WERI-Rb-1 (cell line): ENCODE measurements around the gene CEACAM6.

Source experiments
- DNase-seq: peaks from one replicate; pipeline ENCODE4 v3.0.0-alpha.2; 2020
- H3K27ac ChIP-seq: fragments of 250-450 bp; sonication (Bioruptor Pico); 2 replicates; pipeline ENCODE4 v1.5.1; 2020; ENCODE audit warnings: mild to moderate bottlenecking, moderate library complexity
- H3K27me3 ChIP-seq: fragments of 250-450 bp; sonication (Bioruptor Pico); 2 replicates; pipeline ENCODE4 v1.5.1; 2021; ENCODE audit warnings: mild to moderate bottlenecking, low read depth, moderate library complexity; ENCODE audit not compliant: insufficient read depth, severe bottlenecking
- H3K36me3 ChIP-seq: fragments of 250-450 bp; sonication (Bioruptor Pico); 2 replicates; pipeline ENCODE4 v1.5.1; 2020; ENCODE audit warnings: mild to moderate bottlenecking, moderate library complexity
- H3K4me3 ChIP-seq: 2 replicates; pipeline ENCODE4 v1.5.1; 2011; ENCODE audit warnings: low read depth, mild to moderate bottlenecking, control low read depth, low read length
- H3K9me3 ChIP-seq: fragments of 250-450 bp; sonication (Bioruptor Pico); 2 replicates; pipeline ENCODE4 v1.5.1; 2021; ENCODE audit warnings: mild to moderate bottlenecking, moderate library complexity; ENCODE audit not compliant: severe bottlenecking
- TF ChIP-seq, protein P1 (sequence below): IDR thresholded peaks from 2 replicates; pipeline ENCODE4 v1.5.1; 2011; ENCODE audit warnings: low read depth, mild to moderate bottlenecking, control low read depth, inconsistent platforms, low read length

CEACAM6 gene

DNA sequence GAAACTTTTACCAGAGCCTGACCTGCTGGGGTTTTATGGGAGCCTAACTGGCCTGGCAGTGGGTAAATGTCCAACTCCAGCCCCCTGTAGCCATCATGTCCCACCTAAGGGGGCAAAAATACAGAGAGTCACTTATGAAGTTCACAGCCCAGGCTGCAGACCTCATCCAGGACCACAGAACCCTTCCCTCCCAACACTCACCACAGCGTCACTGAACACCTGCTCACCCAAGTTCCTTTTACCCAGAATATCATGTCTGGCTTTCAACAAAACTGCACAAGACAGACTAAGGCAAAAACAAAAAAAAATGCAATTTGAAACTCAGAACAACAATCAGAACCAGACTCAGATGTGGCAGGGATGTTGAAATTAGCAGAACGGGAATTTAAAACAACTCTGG lies 47.4 kb downstream of the CEACAM6 start:
- TF ChIP-seq, protein P1, sequence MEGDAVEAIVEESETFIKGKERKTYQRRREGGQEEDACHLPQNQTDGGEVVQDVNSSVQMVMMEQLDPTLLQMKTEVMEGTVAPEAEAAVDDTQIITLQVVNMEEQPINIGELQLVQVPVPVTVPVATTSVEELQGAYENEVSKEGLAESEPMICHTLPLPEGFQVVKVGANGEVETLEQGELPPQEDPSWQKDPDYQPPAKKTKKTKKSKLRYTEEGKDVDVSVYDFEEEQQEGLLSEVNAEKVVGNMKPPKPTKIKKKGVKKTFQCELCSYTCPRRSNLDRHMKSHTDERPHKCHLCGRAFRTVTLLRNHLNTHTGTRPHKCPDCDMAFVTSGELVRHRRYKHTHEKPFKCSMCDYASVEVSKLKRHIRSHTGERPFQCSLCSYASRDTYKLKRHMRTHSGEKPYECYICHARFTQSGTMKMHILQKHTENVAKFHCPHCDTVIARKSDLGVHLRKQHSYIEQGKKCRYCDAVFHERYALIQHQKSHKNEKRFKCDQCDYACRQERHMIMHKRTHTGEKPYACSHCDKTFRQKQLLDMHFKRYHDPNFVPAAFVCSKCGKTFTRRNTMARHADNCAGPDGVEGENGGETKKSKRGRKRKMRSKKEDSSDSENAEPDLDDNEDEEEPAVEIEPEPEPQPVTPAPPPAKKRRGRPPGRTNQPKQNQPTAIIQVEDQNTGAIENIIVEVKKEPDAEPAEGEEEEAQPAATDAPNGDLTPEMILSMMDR = no peak
- Histone ChIP-seq H3K27ac (no peak overlapping the region), H3K36me3 (no peaks in the 10 kb centered on the region), H3K27me3 (no peaks in the 10 kb centered on the region), H3K4me3 (no peak overlapping the region), H3K9me3 (peaks cover 3% of the 10 kb centered on the region)
- DNase-seq = no peak

DNA sequence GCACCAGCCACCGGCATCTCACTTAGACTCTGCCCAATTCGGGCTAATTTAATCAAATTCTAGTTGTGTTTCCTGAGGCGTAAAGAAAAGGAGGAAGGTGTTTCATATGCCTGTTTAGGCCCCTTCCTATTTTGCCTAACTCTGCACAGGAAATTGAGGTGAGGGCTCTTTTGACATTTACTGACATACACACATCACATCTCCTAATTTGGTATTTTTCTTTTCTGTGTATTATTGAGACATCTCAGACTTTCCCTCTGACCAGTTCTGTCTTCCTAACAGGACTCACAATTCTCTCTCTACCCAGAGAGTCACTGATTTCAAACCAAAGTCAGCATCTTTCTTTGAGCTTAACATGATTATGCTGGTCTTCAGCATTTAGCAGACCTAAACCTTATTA lies 49.0 kb downstream of the CEACAM6 start:
- Histone ChIP-seq H3K27me3 (no peaks in the 10 kb centered on the region), H3K9me3 (peaks cover 3% of the 10 kb centered on the region), H3K27ac (no peak overlapping the region), H3K4me3 (no peak overlapping the region), H3K36me3 (no peaks in the 10 kb centered on the region)
- TF ChIP-seq, protein P1 = no peak
- no peak for DNase-seq

DNA sequence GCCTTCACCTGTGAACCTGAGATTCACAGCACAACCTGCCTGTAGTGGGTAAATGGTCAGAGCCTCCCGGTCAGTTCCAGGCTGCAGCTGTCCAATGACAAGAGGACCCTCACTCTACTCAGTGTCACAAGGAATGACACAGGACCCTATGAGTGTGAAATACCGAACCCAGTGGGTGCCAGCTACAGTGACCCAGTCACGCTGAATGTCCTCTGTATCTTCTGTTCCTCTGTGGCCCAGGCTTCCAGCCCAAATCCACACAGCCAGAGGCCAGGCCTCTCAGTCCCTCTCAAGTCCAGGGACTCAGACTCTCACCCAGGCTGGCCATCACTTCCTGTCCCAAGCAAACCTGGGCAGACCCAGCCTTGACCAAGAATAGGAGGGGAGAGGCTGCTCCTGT lies 51.8 kb downstream of the CEACAM6 start:
- TF ChIP-seq, protein P1 = no peak
- no peak overlapping the region for H3K4me3 ChIP-seq

DNA sequence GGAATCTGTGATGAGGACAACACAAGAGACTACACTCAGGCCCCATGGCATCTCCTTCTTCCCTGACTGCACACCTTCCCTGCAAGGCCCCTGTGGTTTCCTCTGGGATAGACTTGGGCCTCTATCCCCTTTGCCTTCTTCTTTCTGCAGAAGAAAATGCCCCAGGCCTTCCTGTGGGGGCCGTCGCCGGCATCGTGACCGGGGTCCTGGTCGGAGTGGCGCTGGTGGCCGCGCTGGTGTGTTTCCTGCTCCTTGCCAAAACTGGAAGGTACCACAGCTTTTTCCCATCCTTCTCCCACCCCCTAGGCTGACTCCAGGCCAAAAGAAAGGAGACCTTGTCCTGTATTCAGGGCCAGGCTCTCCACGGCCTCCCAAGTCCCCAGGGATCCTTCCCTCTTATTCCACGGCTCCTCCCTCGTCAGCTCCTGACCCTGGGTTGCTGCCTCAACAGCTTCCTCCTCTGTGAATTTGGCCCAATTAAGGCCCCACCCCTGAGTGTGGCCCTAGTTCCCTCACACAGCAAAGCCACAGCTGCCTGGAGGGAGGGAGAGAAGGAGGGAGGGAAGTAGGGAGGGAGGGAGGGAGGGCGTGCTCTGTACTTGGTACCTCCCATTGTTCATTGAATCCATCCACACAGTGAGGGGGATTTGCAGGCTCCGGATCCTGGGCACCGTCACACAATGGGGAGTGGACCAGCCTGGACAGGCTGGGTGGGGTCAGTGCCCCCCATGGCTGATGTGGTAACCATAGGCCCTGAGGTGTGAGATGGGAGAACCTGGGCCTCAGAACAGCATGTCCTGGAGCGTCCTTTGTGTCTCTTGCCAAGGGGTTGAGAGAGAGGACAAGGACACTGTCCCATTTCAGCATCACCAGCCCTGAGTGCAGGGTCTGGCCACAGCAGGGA lies 53.6 kb downstream of the CEACAM6 start:
- Histone ChIP-seq H3K9me3 (no peaks in the 10 kb centered on the region), H3K27ac (no peak overlapping the region), H3K36me3 (no peaks in the 10 kb centered on the region), H3K27me3 (no peaks in the 10 kb centered on the region), H3K4me3 (no peak overlapping the region)
- no peak for DNase-seq
- TF ChIP-seq, protein P1 = no peak

More for the DNA sequence above, 51.8 kb downstream of the CEACAM6 start:
- H3K27me3 ChIP-seq = no peaks in the 10 kb centered on the region
- no peaks in the 10 kb centered on the region for H3K36me3 ChIP-seq
- DNase-seq = no peak
- no peak overlapping the region for H3K27ac ChIP-seq
- no peaks in the 10 kb centered on the region for H3K9me3 ChIP-seq

DNA sequence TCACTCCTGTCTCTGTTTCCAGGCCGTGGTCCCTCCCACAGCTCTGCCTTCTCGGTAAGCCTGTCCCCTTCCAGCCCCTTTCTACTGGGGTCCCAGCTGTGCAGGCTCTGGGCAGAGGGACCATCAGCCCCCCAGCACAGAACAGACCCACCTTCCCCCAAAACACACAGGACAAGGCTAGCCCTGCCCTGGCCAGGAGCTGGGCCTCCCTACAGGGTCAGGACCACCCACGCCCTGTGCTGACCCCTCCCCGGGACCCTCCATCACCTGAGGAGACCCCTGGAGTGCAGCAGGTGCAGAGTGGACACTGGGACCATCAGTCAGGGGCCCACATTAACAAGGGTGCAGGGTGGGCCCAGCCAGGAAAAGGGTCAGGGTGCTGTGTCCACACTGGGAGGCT lies 55.0 kb downstream of the CEACAM6 start:
- H3K27me3 ChIP-seq = no peaks in the 10 kb centered on the region
- H3K36me3 ChIP-seq = no peaks in the 10 kb centered on the region
- no peak overlapping the region for H3K27ac ChIP-seq
- no peaks in the 10 kb centered on the region for H3K9me3 ChIP-seq
- H3K4me3 ChIP-seq = no peak overlapping the region
- TF ChIP-seq, protein P1 = no peak
- DNase-seq = no peak

DNA sequence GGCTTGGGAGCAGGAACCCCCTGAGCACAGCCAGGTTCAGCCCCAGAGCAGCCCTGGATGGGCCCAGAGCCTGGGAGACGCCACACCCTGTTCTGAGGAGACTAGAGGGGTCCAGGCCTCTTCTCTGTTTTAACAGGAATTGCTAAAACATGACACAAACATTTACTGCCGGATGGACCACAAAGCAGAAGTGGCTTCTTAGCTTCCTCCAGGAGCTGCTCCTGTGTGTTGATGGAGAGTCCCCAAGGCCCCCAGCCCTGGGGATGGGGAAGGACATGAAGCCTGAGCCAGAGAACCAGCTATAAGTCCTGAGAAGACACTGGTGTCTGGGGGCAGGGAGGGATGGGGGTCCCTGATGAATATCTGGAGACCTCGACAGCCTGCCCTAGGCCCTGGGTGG lies 55.7 kb downstream of the CEACAM6 start:
- no peaks in the 10 kb centered on the region for H3K9me3 ChIP-seq
- no peak for DNase-seq
- TF ChIP-seq, protein P1 = no peak
- no peaks in the 10 kb centered on the region for H3K36me3 ChIP-seq
- H3K27ac ChIP-seq = no peak overlapping the region
- H3K4me3 ChIP-seq = no peak overlapping the region
- no peaks in the 10 kb centered on the region for H3K27me3 ChIP-seq
